Measurements from ENCODE around the gene DPYSL4. TPM values are rescaled to one million over a fixed set of nuclear protein-coding genes. Genes with fewer than 3 reads are reported as not detected.
A peak's percentile ranks its signal among the peaks of the same experiment; 100 is the strongest.

Gene DPYSL4
- total and polyA plus RNA-seq, 2 experiments from 2014 or later: 10.6 to 23.9 TPM

DNA sequence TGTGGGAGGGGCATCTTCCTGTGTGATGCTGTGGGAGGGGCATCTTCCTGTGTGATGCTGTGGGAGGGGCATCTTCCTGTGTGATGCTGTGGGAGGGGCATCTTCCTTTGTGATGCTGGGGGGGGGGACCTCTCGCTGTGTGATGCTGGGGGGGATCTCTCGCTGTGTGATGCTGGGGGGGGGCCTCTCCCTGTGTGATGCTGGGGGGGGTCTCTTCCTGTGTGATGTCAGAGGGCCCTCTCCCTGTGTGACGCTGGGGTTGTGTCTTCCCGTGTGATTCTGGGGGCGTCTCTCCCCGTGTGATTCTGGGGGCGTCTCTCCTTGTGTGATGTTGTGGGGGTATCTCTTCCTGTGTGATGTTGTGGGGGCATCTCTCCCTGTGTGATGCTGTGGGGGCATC is 27.9 kb upstream of the DPYSL4 start:
- DNase-seq (ENCODE audit: low spot score): peak; percentile 38
- Histone ChIP-seq H3K27ac (ENCODE audit: low read depth) (no peak overlapping the region), H3K9me2 (ENCODE audit: insufficient read depth) (peaks cover 4% of the 10 kb centered on the region), H3F3A (replicated peaks; ENCODE audit: low read depth) (peaks cover 4% of the 10 kb centered on the region; the same call in 1 of the 2 replicates), H3K4me1 (ENCODE audit: insufficient read depth) (peaks cover 11% of the 10 kb centered on the region), H3K27me3 (ENCODE audit: insufficient read depth) (no peaks in the 10 kb centered on the region), H3K4me2 (no peak overlapping the region), H3K4me3 (no peak overlapping the region), H4K20me1 (replicated peaks; ENCODE audit: insufficient read depth) (no peaks in the 10 kb centered on the region), H2AFZ (no peak overlapping the region), H3K36me3 (ENCODE audit: insufficient read depth) (no peaks in the 10 kb centered on the region), H3K79me2 (replicated peaks; ENCODE audit: insufficient read depth) (no peaks in the 10 kb centered on the region)
- Mint-ChIP-seq H3K4me1 (peaks cover 31% of the 10 kb centered on the region), H3K9me3 (peaks cover 5% of the 10 kb centered on the region; the same call in 1 of the 3 replicates), H3K27me3 (ENCODE audit: insufficient read depth, low read depth, poor library complexity) (peaks cover 11% of the 10 kb centered on the region), H3K27ac (peak overlapping the region; percentile 65), H3K4me3 (no peak overlapping the region), H3K36me3 (ENCODE audit: low read depth) (no peaks in the 10 kb centered on the region)
- TF ChIP-seq, protein P1, sequence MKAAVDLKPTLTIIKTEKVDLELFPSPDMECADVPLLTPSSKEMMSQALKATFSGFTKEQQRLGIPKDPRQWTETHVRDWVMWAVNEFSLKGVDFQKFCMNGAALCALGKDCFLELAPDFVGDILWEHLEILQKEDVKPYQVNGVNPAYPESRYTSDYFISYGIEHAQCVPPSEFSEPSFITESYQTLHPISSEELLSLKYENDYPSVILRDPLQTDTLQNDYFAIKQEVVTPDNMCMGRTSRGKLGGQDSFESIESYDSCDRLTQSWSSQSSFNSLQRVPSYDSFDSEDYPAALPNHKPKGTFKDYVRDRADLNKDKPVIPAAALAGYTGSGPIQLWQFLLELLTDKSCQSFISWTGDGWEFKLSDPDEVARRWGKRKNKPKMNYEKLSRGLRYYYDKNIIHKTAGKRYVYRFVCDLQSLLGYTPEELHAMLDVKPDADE (IDR thresholded peaks at IDR 0.05): no peak
- TF ChIP-seq, protein P2, sequence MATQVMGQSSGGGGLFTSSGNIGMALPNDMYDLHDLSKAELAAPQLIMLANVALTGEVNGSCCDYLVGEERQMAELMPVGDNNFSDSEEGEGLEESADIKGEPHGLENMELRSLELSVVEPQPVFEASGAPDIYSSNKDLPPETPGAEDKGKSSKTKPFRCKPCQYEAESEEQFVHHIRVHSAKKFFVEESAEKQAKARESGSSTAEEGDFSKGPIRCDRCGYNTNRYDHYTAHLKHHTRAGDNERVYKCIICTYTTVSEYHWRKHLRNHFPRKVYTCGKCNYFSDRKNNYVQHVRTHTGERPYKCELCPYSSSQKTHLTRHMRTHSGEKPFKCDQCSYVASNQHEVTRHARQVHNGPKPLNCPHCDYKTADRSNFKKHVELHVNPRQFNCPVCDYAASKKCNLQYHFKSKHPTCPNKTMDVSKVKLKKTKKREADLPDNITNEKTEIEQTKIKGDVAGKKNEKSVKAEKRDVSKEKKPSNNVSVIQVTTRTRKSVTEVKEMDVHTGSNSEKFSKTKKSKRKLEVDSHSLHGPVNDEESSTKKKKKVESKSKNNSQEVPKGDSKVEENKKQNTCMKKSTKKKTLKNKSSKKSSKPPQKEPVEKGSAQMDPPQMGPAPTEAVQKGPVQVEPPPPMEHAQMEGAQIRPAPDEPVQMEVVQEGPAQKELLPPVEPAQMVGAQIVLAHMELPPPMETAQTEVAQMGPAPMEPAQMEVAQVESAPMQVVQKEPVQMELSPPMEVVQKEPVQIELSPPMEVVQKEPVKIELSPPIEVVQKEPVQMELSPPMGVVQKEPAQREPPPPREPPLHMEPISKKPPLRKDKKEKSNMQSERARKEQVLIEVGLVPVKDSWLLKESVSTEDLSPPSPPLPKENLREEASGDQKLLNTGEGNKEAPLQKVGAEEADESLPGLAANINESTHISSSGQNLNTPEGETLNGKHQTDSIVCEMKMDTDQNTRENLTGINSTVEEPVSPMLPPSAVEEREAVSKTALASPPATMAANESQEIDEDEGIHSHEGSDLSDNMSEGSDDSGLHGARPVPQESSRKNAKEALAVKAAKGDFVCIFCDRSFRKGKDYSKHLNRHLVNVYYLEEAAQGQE (IDR thresholded peaks at IDR 0.05; ENCODE audit: unreplicated experiment): no peak
- TF ChIP-seq STAT1 (IDR thresholded peaks at IDR 0.05; ENCODE audit: unreplicated experiment): no peak
- no peak for TF ChIP-seq ZNF114 (CRISPR knock-in tag; IDR thresholded peaks at IDR 0.05)
- TF ChIP-seq EZH2phosphoT487 (IDR thresholded peaks at IDR 0.05; ENCODE audit: unreplicated experiment): no peak
- TF ChIP-seq EZH2 (IDR thresholded peaks at IDR 0.05; ENCODE audit: low read depth, unreplicated experiment): no peak
- TF ChIP-seq POLR2AphosphoS5 (IDR thresholded peaks at IDR 0.05; ENCODE audit: low read depth): no peak
- TF ChIP-seq, protein P3, sequence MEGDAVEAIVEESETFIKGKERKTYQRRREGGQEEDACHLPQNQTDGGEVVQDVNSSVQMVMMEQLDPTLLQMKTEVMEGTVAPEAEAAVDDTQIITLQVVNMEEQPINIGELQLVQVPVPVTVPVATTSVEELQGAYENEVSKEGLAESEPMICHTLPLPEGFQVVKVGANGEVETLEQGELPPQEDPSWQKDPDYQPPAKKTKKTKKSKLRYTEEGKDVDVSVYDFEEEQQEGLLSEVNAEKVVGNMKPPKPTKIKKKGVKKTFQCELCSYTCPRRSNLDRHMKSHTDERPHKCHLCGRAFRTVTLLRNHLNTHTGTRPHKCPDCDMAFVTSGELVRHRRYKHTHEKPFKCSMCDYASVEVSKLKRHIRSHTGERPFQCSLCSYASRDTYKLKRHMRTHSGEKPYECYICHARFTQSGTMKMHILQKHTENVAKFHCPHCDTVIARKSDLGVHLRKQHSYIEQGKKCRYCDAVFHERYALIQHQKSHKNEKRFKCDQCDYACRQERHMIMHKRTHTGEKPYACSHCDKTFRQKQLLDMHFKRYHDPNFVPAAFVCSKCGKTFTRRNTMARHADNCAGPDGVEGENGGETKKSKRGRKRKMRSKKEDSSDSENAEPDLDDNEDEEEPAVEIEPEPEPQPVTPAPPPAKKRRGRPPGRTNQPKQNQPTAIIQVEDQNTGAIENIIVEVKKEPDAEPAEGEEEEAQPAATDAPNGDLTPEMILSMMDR (conservative IDR thresholded peaks at IDR 0.05; ENCODE audit: low read depth in 2 of 2): no peak
- TF ChIP-seq CREB1 (CRISPR knock-in tag; IDR thresholded peaks at IDR 0.05; ENCODE audit: low read depth): no peak
- TF ChIP-seq JUNB (IDR thresholded peaks at IDR 0.05; ENCODE audit: unreplicated experiment): no peak
- TF ChIP-seq NANOG (IDR thresholded peaks at IDR 0.05; ENCODE audit: borderline replicate concordance): no peak
- TF ChIP-seq, protein P4, sequence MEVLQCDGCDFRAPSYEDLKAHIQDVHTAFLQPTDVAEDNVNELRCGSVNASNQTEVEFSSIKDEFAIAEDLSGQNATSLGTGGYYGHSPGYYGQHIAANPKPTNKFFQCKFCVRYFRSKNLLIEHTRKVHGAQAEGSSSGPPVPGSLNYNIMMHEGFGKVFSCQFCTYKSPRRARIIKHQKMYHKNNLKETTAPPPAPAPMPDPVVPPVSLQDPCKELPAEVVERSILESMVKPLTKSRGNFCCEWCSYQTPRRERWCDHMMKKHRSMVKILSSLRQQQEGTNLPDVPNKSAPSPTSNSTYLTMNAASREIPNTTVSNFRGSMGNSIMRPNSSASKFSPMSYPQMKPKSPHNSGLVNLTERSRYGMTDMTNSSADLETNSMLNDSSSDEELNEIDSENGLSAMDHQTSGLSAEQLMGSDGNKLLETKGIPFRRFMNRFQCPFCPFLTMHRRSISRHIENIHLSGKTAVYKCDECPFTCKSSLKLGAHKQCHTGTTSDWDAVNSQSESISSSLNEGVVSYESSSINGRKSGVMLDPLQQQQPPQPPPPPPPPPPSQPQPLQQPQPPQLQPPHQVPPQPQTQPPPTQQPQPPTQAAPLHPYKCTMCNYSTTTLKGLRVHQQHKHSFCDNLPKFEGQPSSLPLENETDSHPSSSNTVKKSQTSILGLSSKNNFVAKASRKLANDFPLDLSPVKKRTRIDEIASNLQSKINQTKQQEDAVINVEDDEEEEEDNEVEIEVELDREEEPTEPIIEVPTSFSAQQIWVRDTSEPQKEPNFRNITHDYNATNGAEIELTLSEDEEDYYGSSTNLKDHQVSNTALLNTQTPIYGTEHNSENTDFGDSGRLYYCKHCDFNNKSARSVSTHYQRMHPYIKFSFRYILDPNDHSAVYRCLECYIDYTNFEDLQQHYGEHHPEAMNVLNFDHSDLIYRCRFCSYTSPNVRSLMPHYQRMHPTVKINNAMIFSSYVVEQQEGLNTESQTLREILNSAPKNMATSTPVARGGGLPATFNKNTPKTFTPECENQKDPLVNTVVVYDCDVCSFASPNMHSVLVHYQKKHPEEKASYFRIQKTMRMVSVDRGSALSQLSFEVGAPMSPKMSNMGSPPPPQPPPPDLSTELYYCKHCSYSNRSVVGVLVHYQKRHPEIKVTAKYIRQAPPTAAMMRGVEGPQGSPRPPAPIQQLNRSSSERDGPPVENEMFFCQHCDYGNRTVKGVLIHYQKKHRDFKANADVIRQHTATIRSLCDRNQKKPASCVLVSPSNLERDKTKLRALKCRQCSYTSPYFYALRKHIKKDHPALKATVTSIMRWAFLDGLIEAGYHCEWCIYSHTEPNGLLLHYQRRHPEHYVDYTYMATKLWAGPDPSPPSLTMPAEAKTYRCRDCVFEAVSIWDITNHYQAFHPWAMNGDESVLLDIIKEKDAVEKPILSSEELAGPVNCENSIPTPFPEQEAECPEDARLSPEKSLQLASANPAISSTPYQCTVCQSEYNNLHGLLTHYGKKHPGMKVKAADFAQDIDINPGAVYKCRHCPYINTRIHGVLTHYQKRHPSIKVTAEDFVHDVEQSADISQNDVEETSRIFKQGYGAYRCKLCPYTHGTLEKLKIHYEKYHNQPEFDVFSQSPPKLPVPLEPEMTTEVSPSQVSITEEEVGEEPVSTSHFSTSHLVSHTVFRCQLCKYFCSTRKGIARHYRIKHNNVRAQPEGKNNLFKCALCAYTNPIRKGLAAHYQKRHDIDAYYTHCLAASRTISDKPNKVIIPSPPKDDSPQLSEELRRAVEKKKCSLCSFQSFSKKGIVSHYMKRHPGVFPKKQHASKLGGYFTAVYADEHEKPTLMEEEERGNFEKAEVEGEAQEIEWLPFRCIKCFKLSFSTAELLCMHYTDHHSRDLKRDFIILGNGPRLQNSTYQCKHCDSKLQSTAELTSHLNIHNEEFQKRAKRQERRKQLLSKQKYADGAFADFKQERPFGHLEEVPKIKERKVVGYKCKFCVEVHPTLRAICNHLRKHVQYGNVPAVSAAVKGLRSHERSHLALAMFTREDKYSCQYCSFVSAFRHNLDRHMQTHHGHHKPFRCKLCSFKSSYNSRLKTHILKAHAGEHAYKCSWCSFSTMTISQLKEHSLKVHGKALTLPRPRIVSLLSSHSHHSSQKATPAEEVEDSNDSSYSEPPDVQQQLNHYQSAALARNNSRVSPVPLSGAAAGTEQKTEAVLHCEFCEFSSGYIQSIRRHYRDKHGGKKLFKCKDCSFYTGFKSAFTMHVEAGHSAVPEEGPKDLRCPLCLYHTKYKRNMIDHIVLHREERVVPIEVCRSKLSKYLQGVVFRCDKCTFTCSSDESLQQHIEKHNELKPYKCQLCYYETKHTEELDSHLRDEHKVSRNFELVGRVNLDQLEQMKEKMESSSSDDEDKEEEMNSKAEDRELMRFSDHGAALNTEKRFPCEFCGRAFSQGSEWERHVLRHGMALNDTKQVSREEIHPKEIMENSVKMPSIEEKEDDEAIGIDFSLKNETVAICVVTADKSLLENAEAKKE (CRISPR knock-in tag; IDR thresholded peaks at IDR 0.05): no peak
- TF ChIP-seq ZNF331 (CRISPR knock-in tag; IDR thresholded peaks at IDR 0.05; ENCODE audit: low read depth): no peak
- ATAC-seq: no peak

All from GM23338 (cell line).